OCI-M1 (cell line): ENCODE measurements around the gene HNRNPF.
A peak's percentile ranks its signal among the peaks of the same experiment; 100 is the strongest.
"Not testable (repeated sequence)": the region's sequence is repeated elsewhere in the genome, so short reads cannot be mapped to it uniquely, and the experiment has no call there.

Experiments used
- DNase-seq: peaks from one replicate; lab custom pipeline; 2025; lab: John Stamatoyannopoulos, UW

HNRNPF gene, protein sequence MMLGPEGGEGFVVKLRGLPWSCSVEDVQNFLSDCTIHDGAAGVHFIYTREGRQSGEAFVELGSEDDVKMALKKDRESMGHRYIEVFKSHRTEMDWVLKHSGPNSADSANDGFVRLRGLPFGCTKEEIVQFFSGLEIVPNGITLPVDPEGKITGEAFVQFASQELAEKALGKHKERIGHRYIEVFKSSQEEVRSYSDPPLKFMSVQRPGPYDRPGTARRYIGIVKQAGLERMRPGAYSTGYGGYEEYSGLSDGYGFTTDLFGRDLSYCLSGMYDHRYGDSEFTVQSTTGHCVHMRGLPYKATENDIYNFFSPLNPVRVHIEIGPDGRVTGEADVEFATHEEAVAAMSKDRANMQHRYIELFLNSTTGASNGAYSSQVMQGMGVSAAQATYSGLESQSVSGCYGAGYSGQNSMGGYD

DNA sequence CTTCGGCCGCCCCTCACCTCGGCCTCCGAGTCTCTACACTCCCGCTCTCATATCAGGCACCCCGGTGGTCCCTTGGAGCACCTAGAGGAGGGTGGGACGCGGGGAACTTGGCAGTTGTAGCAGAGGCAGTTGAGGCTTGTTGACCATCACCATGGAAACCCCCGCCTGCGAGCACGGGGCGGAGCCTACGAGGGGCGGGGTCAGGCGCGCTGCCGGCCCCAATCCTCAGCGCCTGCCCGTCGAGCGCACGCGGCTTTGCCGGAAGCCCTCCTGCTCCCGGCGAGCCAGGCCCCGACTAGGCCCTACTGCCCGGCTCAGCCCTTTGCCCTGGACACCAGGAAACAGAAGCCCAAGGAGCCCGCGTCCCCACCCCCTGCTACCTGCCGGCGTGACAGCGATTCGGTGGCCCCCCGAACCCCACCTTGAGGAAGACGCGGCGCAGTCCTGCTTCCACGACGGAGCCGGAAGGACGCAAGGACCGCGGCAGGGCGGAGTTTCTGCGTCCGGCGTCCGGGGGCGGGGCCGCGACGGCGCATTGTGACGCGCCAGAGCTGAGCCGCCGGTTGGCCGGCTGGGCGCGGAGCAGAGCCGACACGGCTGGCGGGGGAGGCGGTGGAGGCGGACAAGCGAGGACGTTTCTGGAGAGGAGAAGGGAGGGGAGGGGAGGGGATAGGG, at the start of gene HNRNPF:
TSS of gene HNRNPF (minus strand) at position 477 of the 675 bp plus-strand sequence. CDS start 21,302 bp downstream, outside the sequence.
- DNase-seq: peak; percentile 99

DNA sequence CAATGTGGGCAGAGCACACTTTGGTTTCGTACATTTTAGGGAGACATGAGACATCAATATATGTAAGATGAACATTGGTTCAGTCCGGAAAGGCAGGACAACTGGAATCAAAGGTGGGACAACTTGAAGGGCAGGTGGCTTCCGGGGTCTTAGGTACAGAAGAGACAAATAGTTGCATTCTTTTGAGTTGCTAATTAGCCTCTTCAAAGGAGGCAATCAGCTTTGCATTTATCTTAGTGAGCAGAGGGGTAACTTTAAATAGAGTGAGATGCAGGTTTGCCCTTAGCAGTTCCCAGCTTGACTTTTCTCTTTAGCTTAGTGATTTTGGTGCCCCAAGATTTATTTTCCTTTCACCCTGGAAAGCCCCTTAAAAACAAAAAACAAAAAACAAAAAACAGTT, 49.2 kb upstream of the HNRNPF start:
- no peak for DNase-seq

DNA sequence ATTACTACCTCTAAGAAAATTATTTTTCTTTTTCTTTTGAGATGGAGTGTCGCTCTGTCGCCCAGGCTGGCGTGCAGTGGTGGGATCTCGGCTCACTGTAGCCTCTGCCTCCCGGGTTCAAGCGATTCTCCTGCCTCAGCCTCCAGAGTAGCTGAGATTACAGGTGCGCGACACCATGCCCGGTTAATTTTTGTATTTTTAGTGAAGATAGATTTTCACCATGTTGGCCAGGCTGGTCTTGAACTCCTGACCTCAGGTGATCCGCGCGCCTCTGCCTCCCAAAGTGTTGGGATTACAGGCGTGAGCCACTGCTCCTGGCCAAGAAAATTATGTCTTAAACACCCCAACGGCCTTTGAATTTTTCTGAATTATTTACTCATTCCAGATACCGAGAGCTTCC, 47.6 kb upstream of the HNRNPF start:
- DNase-seq: not testable (repeated sequence)

DNA sequence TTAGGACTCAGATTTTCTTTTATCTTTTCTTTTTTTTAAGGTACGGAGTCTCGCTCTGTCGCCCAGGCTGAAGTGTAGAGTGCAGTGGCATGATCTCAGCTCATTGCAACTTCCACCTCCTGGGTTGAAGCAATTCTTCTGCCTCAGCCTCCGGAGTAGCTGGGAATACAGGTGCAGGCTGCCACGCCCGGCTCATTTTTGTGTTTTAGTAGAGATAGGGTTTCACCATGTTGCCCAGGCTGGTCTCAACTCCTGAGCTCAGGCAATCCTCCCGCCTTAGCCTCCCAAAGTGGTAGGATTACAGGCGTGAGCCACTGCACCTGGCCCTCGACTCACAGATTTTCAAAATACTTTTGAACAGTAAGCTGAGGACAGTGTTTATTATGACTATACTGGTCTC, 45.0 kb upstream of the HNRNPF start:
- DNase-seq: not testable (repeated sequence)

DNA sequence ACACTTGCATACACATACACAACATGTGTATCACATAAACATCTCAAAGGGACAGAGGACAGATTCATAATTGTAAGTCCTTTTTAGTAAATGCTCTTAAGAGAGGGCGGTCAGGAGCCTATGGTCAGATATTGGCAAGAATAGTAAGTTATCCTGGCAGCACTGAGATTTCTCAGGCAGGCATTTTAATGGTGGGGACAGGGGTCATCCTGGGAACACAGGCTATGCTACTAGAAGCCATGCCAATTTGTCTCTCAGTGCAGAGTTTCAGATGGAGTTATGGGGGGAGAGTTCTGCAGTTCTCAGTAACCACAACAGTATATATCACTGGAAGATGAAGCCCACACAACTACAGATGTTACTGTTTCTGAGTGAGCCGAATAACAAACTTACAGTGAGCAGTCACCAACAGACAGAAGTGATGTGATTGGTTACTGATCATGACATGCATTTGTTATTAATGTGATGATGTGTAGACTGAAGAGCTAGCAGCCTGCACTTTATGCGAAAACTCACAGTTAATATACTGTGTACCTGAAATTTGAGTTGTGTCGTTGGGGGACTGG, 44.4 kb upstream of the HNRNPF start:
- no peak for DNase-seq

DNA sequence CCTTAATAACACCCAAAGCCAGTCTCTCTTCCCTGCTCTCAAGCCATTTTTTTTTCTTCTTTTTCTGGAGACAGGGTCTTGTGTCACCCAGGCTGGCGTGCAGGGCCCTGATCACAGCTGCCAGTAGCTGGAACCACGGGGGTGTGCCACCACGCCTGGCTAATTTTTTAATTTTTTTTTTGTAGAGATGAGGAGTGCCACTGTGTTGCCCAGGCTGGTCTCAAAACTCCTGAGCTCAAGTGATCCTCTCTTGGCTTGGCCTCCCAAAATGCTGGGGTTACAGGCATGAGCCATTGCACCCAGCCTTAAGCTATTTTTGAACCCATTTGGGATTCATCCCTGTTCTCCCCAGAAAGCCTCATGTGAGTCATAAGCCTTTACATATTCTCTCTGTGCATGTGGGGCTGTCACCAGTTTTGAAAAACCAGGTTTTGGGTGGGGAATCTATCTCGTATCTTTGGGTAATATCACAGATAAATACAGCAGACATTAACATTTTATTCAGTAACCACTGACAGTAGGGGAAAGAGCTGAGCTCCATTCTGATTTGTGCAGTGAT, 43.4 kb upstream of the HNRNPF start:
- DNase-seq: no peak

DNA sequence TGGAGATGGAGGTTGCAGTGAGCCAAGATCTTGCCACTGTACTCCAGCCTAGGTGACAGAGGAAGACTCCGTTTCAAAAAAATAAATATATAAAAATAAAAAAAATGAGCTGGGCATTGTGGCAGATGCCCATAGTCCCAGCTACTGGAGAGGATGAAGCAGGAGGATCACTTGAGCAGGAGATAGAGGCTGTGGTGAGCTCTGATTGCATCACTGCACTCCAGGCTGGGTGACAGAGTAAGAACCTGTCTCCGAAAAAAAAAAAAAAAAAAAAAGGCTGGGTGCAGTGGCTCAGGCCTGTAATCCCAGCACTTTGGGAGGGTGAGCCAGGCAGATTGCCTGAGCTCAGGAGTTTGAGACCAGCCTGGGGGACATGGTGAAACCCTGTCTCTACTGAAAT, 39.8 kb upstream of the HNRNPF start:
- DNase-seq: no peak

DNA sequence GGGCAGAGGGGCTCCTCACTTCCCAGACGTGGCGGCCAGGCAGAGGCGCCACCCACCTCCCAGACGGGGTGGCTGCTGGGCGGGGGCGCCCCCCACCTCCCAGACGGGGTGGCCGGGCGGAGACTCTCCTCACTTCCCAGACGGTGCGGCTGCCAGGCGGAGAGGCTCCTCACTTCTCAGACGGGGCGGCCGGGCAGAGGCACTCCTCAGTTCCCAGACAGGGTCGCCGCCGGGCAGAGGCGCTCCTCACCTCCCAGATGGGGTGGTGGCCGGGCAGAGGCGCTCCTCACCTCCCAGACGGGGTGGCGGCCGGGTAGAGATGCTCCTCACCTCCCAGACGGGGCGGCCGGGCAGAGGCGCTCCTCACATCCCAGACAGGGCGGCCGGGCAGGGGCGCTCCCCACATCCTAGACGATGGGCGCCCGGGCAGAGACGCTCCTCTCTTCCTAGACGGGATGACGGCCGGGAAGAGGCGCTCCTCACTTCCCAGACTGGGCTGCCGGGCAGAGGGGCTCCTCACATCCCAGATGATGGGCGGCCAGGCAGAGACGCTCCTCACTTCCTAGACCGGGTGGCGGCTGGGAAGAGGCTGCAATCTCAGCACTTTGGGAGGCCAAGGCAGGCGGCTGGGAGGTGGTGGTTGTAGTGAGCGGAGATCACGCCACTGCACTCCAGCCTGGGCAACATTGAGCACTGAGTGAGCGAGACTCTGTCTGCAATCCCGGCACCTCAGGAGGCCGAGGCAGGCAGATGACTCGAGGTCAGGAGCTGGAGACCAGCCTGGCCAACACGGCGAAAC, 37.4 kb upstream of the HNRNPF start:
- DNase-seq: not testable (repeated sequence)

DNA sequence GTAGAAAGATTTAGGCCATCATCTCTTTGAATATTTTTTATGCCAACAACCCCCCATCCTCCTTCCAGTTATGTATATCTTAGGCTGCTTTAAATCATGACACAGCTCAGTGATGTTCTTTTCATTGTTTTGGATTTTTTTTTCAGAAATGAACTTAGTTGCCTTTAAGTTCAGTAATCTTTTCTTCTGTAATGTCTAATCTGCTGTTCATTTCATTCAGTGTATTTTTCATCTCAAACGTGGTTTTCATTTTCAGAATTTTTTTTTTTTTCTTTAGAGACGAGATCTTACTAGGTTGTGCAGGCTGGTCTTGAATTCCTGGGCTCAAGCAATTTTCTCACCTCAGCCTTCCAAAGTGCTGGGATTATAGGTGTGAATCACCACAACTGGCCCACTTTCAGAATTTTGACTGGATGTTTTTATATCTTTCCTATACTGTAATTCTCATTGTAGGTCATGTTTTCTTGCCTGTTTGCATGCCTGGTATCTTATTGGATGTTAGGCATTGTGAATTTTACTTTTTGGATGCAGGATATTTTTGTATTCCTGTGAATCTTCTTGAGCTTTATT, 36.0 kb upstream of the HNRNPF start:
- no peak for DNase-seq

DNA sequence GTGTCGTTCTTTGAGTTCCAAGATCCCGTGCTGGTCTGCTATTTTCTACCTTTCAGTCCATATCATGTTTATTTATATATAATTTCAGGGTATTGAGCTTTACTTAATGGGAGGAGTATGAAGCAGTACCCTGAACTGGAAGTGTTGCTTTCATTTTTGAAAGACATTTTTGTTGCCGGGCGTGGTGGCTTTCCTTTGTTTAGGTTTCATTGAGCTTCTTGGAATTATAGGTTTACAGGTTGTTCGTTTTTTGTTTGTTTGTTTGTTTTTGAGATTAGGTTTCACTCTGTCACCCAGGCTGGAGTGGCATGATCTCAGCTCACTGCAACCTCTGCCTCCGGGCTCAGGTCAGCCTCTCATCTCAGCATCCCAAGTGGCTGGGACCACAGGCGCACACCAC, 35.3 kb upstream of the HNRNPF start:
- no peak for DNase-seq

DNA sequence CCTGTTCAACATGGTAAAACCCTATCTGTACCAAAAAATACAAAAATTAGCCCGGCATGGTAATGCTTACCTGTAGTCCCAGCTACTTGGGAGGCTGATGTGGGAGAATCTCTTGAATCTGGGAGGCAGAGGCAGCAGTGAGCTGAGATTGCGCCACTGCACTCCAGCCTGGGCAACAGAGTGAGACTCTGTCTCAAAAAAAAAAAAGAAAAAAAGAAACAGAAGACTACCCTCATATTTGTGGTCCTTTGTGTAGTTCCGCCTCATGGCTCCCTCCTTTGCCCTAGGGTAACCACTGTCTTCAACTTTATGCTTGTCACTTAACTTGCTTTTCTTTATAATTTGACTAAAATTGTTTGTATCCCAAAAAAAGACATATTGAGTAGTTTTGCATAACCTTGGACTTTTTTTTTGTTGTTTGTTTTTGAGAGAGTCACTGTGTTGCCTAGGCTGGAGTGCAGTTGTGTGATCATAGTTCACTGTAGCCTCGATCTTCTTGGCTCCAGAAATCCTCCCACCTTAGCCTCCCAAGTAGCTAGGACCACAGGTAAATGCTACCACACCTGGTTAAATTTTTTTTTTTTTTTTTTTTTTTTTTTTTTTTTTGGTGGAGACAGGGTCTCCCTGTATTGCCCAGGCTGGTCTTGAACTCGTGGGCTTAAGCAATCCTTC, 31.6 kb upstream of the HNRNPF start:
- DNase-seq: no peak

DNA sequence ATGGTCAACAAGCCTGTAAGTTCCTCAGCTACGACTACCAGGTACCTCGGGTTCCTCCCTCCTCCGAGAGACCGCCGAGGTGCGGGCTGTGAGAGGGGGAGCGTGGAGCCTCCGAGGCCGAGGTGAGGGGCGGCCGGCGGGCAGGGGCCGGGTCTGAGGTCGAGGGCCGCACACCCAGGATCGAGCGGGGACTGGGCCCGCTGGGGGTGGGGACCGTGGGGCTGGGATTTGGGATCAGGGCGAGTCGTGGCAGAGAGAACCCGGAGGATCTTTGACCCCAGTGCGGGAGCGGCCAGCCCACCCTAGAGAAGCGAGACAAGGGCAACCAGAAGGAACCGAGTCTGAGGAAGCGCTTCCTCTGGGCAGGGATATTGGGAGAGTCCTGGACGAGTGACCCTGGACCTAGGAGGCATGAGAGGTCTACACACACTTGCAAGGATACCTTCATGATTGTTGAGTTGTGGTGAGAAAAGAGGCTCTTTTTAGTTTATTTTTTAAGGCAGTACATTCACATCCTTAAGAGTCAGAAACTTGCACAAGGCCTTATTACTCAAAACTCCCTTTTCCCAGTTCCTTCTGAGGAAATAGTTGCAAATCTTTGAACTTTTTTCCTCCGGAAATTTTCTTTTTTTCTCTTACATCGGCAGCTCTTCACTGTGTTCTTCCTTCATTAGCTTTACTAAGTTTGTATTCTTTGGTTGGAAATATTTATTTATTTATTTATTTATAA, 28.3 kb upstream of the HNRNPF start:
- no peak for DNase-seq

DNA sequence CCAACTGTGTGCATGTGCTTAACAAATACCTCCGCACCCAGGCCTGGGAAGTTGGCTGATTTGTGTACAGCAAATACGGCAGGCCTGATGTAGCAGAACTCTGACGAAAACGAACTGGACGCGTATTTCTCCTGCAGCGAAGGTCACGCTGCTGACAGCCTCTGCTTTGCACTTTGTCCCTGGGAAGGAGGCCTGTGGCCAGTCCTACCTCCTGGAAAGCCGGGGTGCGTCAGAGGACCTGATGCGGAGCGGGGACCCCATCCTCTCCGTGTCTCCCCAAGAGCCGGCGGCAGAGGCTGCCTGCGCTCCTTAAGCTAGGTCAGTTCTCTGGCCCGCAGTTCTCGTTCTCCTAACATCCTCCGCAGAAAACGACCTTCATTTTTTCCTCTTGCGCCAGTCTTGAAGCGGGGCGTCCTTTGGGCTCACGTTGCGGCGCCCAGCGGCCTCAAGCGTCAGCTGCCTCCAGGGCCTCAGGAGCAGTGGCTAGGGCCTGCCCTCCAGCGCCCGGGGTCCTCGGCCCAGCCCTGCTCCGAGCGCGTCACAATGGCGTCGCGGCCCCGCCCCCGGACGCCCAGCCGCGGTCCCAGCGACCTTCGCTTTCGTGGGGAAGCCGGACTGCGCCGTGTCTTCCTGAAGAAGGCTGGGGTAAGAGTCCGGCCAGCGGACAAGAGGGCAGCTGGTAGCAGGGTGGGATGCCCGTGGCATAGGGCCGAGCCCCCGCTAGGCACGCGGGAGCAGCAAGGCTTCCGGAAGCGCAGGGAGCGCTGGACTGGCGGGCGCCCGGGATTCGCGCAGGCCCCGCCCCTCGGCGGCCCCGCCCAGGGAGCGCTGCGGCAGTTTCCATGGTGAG, 27.5 kb upstream of the HNRNPF start, which contains the start of gene ZNF487:
TSS of gene ZNF487 (plus strand) at position 821 of the 850 bp plus-strand sequence. CDS start 38,703 bp downstream, outside the sequence.
- peak; percentile 96 for DNase-seq

DNA sequence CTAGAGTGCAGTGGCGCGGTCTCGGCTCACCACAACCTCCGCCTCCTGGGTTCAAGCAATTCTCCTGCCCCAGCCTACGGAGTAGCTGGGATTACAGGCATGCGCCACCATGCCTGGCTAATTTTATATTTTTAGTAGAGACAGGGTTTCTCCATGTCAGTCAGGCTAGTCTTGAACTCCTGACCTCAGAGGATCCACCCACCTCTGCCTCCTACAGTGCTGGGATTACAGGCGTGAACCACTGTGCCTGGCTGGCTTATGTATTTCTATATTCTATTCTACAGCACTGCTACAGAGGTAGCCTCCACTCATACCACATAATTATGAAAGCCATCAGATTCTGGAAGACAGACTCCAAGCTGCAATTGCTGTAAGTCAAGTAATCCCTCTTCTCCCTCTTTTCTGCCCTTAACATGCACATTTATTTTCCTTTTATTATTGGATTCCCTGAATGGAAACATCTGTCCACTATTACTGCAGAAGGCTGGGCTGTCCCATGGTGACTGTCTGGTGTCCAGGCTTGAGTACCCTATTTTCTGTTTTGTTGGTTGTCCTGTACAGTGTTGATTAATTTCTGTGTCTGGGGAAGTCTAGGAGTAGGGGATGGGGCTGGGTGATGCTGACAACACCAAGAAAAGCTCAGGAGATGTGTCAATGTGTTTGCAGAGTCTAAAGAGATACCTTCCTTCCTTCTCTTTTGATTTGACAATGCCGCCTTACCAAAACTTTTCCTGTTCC, 22.1 kb upstream of the HNRNPF start:
- DNase-seq: no peak

DNA sequence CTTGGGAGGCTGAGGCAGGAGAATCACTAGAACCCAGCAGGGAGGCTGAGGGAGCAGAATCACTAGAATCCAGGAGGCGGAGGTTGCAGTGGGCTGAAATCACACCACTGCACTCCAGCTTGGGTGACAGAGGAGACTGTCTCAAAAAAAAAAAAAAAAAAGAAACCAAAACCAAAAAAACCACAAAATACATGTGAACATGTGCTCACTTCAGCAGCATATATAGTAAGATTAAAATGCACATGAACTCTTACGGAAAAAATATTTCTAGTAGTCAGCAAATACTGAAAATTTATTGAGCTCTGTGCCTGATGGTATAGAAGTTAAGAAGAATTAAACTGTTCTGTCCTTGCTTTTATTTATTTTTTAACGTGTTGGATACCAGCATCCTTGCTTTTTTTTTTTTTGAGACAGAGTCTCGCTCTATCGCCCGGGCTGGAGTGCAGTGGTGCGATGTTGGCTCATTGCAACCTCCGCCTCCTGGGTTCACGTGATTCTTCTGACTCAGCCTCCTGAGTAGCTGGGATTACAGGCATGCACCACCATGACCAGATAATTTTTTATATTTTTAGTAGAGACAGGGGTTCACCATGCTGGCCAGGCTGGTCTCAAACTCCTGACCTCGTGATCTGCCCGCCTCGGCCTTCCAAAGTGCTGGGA, 18.3 kb upstream of the HNRNPF start:
- DNase-seq: peak; percentile 57

DNA sequence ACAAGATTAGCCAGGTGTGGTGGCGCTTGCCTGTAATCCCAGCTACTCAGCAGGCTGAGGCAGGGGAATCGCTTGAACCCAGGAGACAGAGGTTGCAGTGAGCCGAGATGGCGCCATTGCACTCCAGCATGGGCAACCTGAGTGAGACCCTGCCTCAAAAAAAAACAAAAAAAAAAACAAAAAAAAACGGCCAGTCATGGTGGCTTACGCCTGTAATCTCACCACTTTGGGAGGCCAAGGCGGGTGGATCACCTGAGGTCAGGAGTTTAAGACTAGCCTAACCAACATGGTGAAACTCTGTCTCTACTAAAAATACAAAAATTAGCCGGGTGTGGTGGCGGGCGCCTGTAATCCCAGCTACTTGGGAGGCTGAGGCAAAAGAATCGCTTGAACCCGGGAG, 17.5 kb upstream of the HNRNPF start:
- DNase-seq: not testable (repeated sequence)

DNA sequence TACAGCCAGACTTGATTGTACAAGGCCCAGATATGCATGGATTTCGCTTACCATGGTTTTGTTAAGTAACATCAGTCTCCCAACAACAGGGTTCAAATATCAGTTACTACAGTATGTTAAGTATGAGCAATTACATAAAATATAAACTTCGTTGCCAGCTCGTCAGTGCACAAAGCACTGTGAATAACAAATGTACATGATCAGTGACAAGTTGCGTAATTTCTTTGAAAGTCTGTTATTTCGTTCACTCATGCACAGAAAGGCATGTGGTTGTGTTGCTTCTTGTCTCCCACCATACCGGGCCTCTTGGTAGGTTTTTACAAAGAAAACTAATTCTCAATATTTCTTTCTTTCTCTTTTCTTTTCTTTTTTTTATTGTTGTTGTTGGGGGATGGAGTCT, 15.4 kb upstream of the HNRNPF start:
- no peak for DNase-seq

DNA sequence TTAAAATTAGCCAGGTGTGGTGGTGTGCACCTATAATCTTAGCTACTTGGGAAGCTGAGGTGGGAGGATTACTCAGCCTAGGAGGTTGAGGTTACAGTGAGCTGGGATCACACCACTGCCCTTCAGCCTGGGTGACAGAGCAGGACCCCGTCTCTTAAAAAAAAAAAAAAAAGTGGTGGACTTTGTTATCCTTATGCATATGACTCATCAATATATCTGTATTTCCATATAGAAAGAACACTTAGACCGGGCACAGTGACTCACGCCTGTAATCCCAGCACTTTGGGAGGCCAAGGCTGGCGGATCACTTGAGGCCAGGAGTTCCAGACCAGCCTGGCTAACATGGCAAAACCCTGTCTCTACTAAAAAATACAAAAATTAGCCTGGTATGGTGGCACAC, 13.0 kb upstream of the HNRNPF start:
- not testable (repeated sequence) for DNase-seq
